SK-N-MC (cell line): ENCODE data around the gene TNNT2.

ENCODE experiments used
- DNase-seq: peaks from one replicate; pipeline ENCODE4 v3.0.0-alpha.2; 2011; ENCODE audit warnings: low read depth, low spot score
- H3K27ac ChIP-seq: fragments of 200-600 bp; sonication (generic); 2 replicates; pipeline ENCODE4 v1.5.1; 2016; ENCODE audit warnings: mixed run types
- H3K36me3 ChIP-seq: fragments of 200-600 bp; sonication (generic); 2 replicates; pipeline ENCODE4 v1.6.1; 2017; ENCODE audit warnings: antibody characterized with exemption, low read length, mixed read lengths; ENCODE audit not compliant: insufficient read depth
- H3K4me3 ChIP-seq: fragments of 200-600 bp; sonication (generic); 2 replicates; pipeline ENCODE4 v1.5.1; 2016
- H3K9ac ChIP-seq: fragments of 200-600 bp; sonication (generic); 2 replicates; pipeline ENCODE4 v1.8.0; 2017; ENCODE audit warnings: mixed run types, mixed read lengths; ENCODE audit not compliant: insufficient read length
- H3K9me3 ChIP-seq: fragments of 200-600 bp; sonication (generic); 2 replicates; pipeline ENCODE4 v1.6.1; 2017; ENCODE audit warnings: low read depth, mild to moderate bottlenecking, antibody characterized with exemption, low read length, moderate library complexity, mixed read lengths
- EZH2 ChIP-seq: fragments of 200-600 bp; sonication (generic); IDR thresholded peaks from one replicate; pipeline ENCODE4 v1.6.1; 2017; ENCODE audit warnings: antibody characterized with exemption
- FOXP2 ChIP-seq: optimal IDR thresholded peaks from 2 replicates; pipeline ENCODE3; 2011; ENCODE audit warnings: mild to moderate bottlenecking, moderate library complexity; ENCODE audit not compliant: insufficient read depth; ENCODE audit errors: extremely low read length, control extremely low read depth
- POLR2AphosphoS5 ChIP-seq: IDR thresholded peaks from 2 replicates; pipeline ENCODE4 v1.6.1; 2012; ENCODE audit warnings: mild to moderate bottlenecking, low read depth, low read length, borderline replicate concordance

The TNNT2 gene

GRCh38 chr1:201399018-201399351 lies 21.5 kb upstream of the TNNT2 start, which contains the start of gene LAD1:
TSS of gene LAD1 (minus strand) at chr1:201399324. CDS start at chr1:201399306, 18 bp downstream.
- no peak within 1 kb of the TSS for H3K27ac ChIP-seq
- no peak within 1 kb of the TSS for H3K9ac ChIP-seq
- H3K36me3 ChIP-seq: no peaks in the 10 kb centered on the region
- no peak within 1 kb of the TSS for H3K4me3 ChIP-seq
- H3K9me3 ChIP-seq: no peaks in the 10 kb centered on the region
- DNase-seq: no peak
- TF ChIP-seq EZH2 (no peak), POLR2AphosphoS5 (no peak), FOXP2 (no peak)

GRCh38 chr1:201397675-201398074 lies 20.2 kb upstream of the TNNT2 start:
- H3K36me3 ChIP-seq: no peaks in the 10 kb centered on the region
- no peak for TF ChIP-seq POLR2AphosphoS5
- TF ChIP-seq FOXP2: no peak
- no peak for TF ChIP-seq EZH2
- H3K9ac ChIP-seq: no peak overlapping the region
- H3K9me3 ChIP-seq: no peaks in the 10 kb centered on the region
- H3K4me3 ChIP-seq: no peak overlapping the region
- no peak for DNase-seq
- no peak overlapping the region for H3K27ac ChIP-seq

GRCh38 chr1:201396861-201397464 lies 19.5 kb upstream of the TNNT2 start:
- DNase-seq: no peak
- Histone ChIP-seq H3K4me3 (no peak overlapping the region), H3K9ac (no peak overlapping the region), H3K9me3 (no peaks in the 10 kb centered on the region), H3K36me3 (no peaks in the 10 kb centered on the region), H3K27ac (no peak overlapping the region)
- no peak for TF ChIP-seq POLR2AphosphoS5
- TF ChIP-seq FOXP2: no peak
- no peak for TF ChIP-seq EZH2

DNA sequence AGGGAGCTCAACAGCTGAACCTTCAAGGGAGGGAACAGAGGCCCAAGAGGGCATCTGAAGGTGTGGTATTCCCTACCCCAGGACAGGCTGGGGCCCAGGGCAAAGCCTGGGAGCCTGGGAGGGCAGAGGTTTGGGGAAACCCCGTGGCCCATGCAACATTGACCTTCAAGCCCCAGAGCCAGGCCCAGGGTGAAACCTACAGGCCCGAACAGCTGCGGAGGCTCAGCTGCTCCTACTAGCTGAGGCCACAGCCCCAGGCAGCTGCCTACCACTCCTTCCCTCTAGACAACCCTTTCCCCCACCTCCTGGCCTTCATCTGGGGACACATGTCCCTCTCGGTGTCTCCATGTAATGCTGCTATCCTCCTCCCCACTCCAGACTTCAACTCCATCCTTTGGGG lies 18.5 kb upstream of the TNNT2 start:
- no peaks in the 10 kb centered on the region for H3K36me3 ChIP-seq
- no peak overlapping the region for H3K9ac ChIP-seq
- no peak overlapping the region for H3K27ac ChIP-seq
- TF ChIP-seq POLR2AphosphoS5 (no peak), EZH2 (no peak), FOXP2 (no peak)
- no peak overlapping the region for H3K4me3 ChIP-seq
- no peak for DNase-seq
- H3K9me3 ChIP-seq: no peaks in the 10 kb centered on the region

DNA sequence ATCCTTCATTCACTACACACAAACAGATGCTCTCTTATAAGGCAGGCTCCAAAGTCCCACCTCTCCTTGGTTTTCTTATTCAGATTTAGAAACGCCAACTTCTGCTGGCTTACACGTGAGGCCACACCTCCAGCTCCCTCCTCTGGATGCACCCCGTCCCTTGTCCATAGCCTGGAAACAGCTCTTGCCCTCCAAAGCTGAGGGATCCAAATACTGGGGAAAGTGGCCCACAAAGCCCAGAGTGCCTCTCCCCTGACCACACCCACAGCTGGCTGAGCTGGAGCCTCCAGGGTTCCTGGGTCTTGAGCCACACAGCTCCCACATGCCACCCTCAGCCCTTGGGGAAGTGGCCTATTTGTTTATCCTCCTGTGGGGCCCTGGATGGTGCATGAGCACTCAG lies 17.1 kb upstream of the TNNT2 start:
- no peak overlapping the region for H3K9ac ChIP-seq
- TF ChIP-seq EZH2 (no peak), FOXP2 (no peak), POLR2AphosphoS5 (no peak)
- H3K9me3 ChIP-seq: no peaks in the 10 kb centered on the region

GRCh38 chr1:201393076-201393475 lies 15.6 kb upstream of the TNNT2 start:
- H3K9ac ChIP-seq: no peak overlapping the region
- no peak overlapping the region for H3K27ac ChIP-seq
- no peaks in the 10 kb centered on the region for H3K36me3 ChIP-seq
- TF ChIP-seq FOXP2 (no peak), POLR2AphosphoS5 (no peak), EZH2 (no peak)
- DNase-seq: no peak
- no peak overlapping the region for H3K4me3 ChIP-seq
- H3K9me3 ChIP-seq: no peaks in the 10 kb centered on the region

More for the DNA sequence above, 17.1 kb upstream of the TNNT2 start:
- DNase-seq: no peak
- no peak overlapping the region for H3K4me3 ChIP-seq
- H3K27ac ChIP-seq: no peak overlapping the region
- H3K36me3 ChIP-seq: no peaks in the 10 kb centered on the region

GRCh38 chr1:201391651-201392511 lies 14.4 kb upstream of the TNNT2 start:
- Histone ChIP-seq H3K9ac (no peak overlapping the region), H3K36me3 (no peaks in the 10 kb centered on the region), H3K4me3 (no peak overlapping the region), H3K9me3 (no peaks in the 10 kb centered on the region), H3K27ac (no peak overlapping the region)
- TF ChIP-seq EZH2: no peak
- TF ChIP-seq POLR2AphosphoS5: no peak
- TF ChIP-seq FOXP2: no peak
- DNase-seq: no peak

DNA sequence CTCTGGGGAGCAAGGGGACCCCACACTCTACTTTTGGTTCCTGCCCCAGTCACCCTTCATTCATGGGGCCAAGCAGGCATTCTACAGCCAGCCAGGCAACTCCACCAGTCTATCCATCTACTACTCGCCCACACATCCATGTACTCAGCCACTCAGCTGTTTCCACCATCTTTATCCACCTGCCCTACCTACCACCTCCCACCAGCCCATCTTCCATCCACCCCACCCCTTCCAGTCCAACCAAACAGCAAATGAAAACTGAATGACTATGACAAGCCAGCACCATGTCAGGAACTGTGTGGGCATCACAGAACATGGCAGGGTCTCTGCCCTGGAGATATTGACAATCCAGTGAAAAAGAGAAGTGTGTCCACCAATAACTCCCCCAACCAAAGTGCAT lies 13.7 kb upstream of the TNNT2 start:
- TF ChIP-seq EZH2: no peak
- TF ChIP-seq FOXP2: no peak
- TF ChIP-seq POLR2AphosphoS5: no peak
- Histone ChIP-seq H3K9ac (no peak overlapping the region), H3K9me3 (no peaks in the 10 kb centered on the region), H3K36me3 (no peaks in the 10 kb centered on the region), H3K27ac (no peak overlapping the region), H3K4me3 (no peak overlapping the region)
- no peak for DNase-seq
